Esophagus mucosa (tissue), 1 donor: ENCODE results near the gene CD81. TPM values are rescaled to one million over a fixed set of nuclear protein-coding genes. Genes with fewer than 3 reads are reported as not detected.

Source experiments
- ATAC-seq: fragments of 200-7000 bp; cut with Tn5 transposase; one replicate; pipeline ENCODE4 v1.9.1; 2020
- total RNA-seq: library from RNA; stranded (reverse); gene quantifications from one replicate; pipeline ENCODE4 v1.2.4, GENCODE V29; 2023
- donor health status: DM: yes; HTN: yes; CAD: no.

Gene CD81
- total RNA-seq, 1 donor from 2014 or later, result 150 TPM

DNA sequence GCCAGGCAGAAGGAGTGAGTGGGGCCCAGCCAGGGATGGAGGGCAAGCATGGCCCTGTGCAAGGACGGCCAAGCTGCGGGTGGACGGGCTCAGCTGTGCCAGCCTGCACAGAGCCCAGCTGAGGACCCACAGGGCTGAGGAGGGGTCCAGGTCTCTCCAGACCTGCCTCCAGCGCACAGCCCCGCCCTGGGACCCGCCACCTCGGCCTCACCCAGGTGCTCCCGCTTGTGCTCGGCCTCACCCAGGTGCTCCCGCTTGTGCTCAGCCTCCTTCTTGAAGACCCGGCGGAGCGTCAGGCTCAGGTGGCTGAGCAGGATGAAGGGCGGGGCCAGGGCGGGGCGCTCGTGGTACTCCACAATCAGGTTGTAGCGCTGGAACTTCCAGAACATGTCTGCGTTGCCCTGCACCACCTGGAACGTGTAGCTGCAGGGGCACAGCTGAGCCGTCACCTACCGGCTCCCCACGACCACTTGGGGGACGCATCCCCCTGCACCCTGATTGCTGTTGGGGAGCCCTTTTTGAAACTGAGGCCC is 29.8 kb downstream of the CD81 start:
- peak; percentile 45 for ATAC-seq

DNA sequence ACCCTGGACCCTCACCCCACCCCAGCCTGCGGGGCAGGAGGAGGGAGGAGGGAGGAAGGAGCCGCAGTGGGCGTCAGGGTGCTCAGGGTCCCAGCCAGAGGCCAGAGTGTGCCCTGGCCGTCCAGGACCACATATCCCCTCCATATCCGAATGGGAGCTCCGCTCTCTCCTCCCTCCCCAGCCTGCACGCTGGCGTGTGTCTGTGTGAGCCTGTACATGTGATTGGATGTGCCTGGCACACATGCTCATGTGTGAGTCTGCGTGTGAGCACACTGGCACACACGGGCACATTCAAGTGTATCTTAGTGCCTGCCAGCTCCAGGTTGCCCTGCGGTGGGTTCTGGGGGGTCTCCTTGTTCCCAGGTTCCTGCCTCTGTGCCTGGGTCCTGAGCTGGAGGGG is 31.6 kb downstream of the CD81 start:
- ATAC-seq, result no peak

DNA sequence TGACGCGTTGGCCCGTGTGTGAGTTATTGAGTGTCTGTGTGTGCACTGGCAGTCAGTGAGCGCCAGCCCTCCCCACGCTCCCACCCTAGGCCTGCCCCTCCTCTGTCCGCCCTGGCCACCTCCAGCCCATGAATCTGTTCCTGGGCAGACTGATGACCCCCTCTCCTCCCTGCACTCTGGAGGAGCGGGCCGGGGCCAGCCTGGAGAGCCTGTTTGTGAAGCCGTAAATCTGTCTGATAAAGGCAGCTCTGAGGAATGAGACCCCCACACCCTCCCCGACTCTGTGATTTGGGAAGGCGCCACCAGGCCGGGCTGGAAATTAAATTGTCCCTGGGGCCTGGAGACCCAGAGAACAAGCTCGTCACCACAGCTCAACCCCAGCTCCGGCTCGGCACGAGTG is 32.0 kb downstream of the CD81 start:
- no peak for ATAC-seq

- no peak for ATAC-seq
Observed at GRCh38 chr11:2409611-2410468, 32.7 kb downstream of the CD81 start.

- ATAC-seq, result no peak
Observed at GRCh38 chr11:2410616-2411015, 33.5 kb downstream of the CD81 start.

- no peak for ATAC-seq
Observed at GRCh38 chr11:2411446-2412305, 34.6 kb downstream of the CD81 start.

DNA sequence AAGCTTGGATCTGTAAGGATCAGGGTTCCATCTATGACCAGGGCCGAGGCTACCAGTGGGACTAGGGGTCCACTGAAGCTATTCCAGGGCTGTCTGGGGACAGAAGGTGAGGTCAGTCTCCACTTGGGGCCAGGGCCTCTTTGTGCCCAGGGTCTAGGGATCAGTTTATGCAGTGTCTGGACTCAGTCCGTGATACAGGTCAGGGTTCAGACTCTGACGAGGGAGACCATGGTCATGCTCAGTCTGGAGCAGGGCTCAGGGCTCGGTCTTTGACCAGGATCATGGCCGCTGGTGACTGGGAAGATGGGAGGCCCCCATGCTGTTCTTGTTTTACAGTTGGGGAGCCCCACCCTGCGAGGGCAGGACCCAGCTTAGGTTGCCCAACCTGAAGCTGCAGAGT is 35.2 kb downstream of the CD81 start:
- ATAC-seq, result no peak

- no peak for ATAC-seq
Observed at GRCh38 chr11:2413742-2414579, 36.9 kb downstream of the CD81 start.

DNA sequence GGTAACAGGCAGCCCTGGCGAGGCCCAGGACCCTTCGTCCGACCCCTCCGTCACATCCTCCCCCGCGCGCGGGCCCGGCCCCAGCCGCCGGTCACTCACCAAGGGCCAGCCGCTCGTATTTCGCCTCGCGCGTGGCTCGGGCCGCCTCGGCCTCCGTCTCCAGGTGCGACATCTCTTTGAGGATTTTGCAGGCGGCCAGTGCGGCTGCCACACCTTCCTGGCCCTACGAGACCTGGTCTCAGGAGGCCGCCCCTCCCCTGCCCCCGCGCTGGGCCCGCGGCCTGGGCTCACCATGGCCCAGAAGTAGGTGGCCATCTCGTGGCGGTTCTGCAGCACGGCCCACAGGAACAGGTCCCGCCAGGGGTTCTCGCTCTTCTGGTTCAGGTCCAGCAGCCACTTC is 37.5 kb downstream of the CD81 start:
- no peak for ATAC-seq

GRCh38 chr11:2415171-2415570 is 38.1 kb downstream of the CD81 start:
- no peak for ATAC-seq

- no peak for ATAC-seq
Observed at GRCh38 chr11:2415601-2416380, 38.7 kb downstream of the CD81 start.

DNA sequence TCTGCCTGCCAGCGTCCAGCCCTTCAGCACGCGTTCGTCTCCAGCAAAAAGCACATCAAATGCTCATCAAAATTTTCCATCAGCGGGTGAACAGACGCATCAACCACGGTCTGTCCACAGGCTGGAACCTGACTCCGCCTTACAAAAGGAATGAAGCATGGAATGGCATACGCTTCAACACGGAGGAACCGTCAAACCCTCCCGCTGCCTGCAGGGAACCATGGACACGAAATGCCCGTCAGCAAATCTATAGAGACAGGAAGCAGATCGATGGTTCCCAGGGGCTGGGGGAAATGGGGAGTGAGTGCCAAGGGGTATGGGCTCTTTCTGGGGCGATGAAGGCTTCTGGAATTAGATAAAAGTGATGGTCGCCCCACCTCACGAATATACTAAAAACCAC is 39.7 kb downstream of the CD81 start:
- no peak for ATAC-seq

DNA sequence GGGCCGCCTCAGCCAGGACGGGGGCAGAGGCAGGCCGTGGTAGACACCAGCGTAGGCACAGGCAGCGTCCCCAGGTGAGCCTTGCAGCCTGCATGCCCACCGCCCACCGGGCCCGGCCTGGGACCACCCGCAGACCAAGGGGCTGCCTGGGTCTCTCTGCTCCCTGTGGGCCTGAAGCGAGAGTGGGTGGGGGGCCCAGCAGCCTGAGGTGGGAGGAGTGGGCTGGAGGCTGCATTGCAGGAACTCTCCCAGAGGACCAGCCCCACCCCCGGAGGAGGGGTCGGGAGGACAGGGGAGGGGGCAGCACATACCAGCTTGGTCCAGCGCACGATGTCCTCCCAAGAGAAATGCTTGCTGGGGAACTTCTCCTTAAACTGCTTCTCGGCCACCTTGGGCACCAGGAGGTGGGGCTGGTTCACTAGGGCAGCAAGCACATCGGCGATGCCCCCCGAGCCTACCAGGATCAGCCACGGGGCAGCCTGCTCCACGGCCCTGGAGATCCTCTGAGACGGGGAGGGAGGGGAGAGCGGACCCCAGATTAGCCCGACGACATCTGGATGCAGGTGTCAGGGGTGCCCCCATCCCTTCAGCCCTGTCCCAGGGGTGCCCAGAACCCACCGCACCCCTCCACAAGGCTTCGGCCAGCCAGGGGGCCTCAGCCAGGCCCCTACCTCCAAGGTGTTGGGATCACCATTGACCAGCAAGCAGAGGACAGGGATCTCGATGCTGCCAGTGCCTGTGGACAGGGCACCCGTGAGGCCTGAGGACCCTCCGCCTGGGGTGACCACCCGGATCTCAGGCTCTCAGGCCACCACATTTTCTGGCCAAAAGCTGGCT is 41.0 kb downstream of the CD81 start:
- no peak for ATAC-seq

- no peak for ATAC-seq
Observed at GRCh38 chr11:2418693-2419360, 41.7 kb downstream of the CD81 start.

GRCh38 chr11:2419638-2420501 is 42.8 kb downstream of the CD81 start:
- peak; percentile 57 for ATAC-seq

- ATAC-seq, result peak; percentile 88
Observed at GRCh38 chr11:2420502-2421225, 43.6 kb downstream of the CD81 start.

GRCh38 chr11:2421226-2421994 is 44.3 kb downstream of the CD81 start:
- ATAC-seq, result no peak

DNA sequence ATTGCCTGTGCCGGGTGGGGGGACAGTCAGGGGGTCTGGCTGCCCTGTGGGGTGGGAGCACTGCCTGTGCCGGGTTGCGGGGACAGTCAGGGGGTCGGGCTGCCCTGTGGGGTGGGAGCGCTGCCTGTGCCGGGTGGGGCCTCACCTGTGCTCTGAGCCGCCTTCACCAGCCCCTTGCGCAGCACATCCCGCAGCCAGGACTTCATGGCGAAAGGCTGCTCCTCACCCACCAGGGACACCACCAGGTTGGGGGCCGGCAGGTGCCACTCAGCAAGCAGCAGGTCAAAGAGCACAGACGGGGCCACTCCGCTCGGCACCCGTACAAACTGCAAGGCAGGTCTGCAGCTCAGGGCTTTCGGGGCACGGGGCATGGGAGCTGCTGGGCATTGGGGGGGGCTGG is 44.9 kb downstream of the CD81 start:
- ATAC-seq, result no peak
